SK-N-SH (cell line): ENCODE measurements around the gene CDCP1. TPM values are rescaled to one million over a fixed set of nuclear protein-coding genes. Genes with fewer than 3 reads are reported as not detected.

Experiments
- EP300 ChIP-seq, 2 experiments: IDR thresholded peaks; 2 replicates each; pipeline versions ENCODE4 v1.4.0 to v1.6.1; 2012; ENCODE audit warnings: borderline replicate concordance in 1 of 2, low read depth in 1 of 2, low read length in 1 of 2
- FOSL2 ChIP-seq: IDR thresholded peaks from 2 replicates; pipeline ENCODE4 v1.4.0; 2012; ENCODE audit warnings: low read depth, mild to moderate bottlenecking, moderate library complexity, borderline replicate concordance
- FOXM1 ChIP-seq: IDR thresholded peaks from 2 replicates; pipeline ENCODE4 v1.4.0; 2012; ENCODE audit warnings: low read depth, mild to moderate bottlenecking
- IRF3 ChIP-seq: fragments of 150-350 bp; IDR thresholded peaks from 2 replicates; pipeline ENCODE4 v1.6.1; 2016; ENCODE audit warnings: mild to moderate bottlenecking, low read depth, low read length
- MEF2A ChIP-seq: IDR thresholded peaks from 2 replicates; pipeline ENCODE4 v1.4.0; 2012; ENCODE audit warnings: low read depth, borderline replicate concordance
- NFIC ChIP-seq: IDR thresholded peaks from 2 replicates; pipeline ENCODE4 v1.4.0; 2012; ENCODE audit warnings: borderline replicate concordance
- NRF1 ChIP-seq: IDR thresholded peaks from 2 replicates; pipeline ENCODE4 v1.6.1; 2012; ENCODE audit warnings: low read depth, mild to moderate bottlenecking, low read length
- PBX3 ChIP-seq: IDR thresholded peaks from 2 replicates; pipeline ENCODE4; 2012
- POLR2AphosphoS5 ChIP-seq: IDR thresholded peaks from 2 replicates; pipeline ENCODE4 v1.6.1; 2012; ENCODE audit warnings: low read depth, low read length
- RAD21 ChIP-seq: IDR thresholded peaks from 2 replicates; pipeline ENCODE4 v1.6.1; 2012; ENCODE audit warnings: mild to moderate bottlenecking, low read length
- RCOR1 ChIP-seq: fragments of 150-350 bp; IDR thresholded peaks from 2 replicates; pipeline ENCODE4 v1.6.1; 2017; ENCODE audit warnings: antibody characterized with exemption, low read length
- REST ChIP-seq: IDR thresholded peaks from 2 replicates; pipeline ENCODE4 v1.6.1; 2012; ENCODE audit warnings: mild to moderate bottlenecking, low read depth, low read length, moderate library complexity
- RXRA ChIP-seq: IDR thresholded peaks from 2 replicates; pipeline ENCODE4 v1.4.0; 2012; ENCODE audit warnings: low read depth, mild to moderate bottlenecking, borderline replicate concordance
- SMC3 ChIP-seq: IDR thresholded peaks from 2 replicates; pipeline ENCODE4 v1.6.1; 2012; ENCODE audit warnings: low read depth, low read length, improper control_type of control experiment
- TAF1 ChIP-seq: IDR thresholded peaks from 2 replicates; pipeline ENCODE4 v1.6.1; 2012; ENCODE audit warnings: low read depth, mild to moderate bottlenecking, low read length, moderate library complexity, borderline replicate concordance
- TEAD4 ChIP-seq: IDR thresholded peaks from 2 replicates; pipeline ENCODE4 v1.4.0; 2012; ENCODE audit warnings: mild to moderate bottlenecking, borderline replicate concordance; ENCODE audit not compliant: insufficient read depth
- polyA plus RNA-seq, 3 experiments: library from polyadenylated mRNA; depleted of rRNA; stranded (reverse); fragments of >200 nt; gene quantifications; 2 replicates each; pipeline ENCODE4 v1.2.3, GENCODE V29; 2012

Gene CDCP1
- polyA plus RNA-seq, 1 of the 3 experiments (the other 2 are of a cell fraction) = 3.6 TPM

- TF ChIP-seq FOSL2 (peak; percentile 86), RAD21 (no peak), IRF3 (no peak), NRF1 (no peak), TAF1 (no peak), POLR2AphosphoS5 (peak; percentile 44; the same call in 1 of the 2 replicates), PBX3 (peak; percentile 39; the same call in 1 of the 2 replicates), RCOR1 (no peak), MEF2A (peak; percentile 97), REST (peak; percentile 54; the same call in 1 of the 2 replicates), EP300 (IDR thresholded peaks at IDR 0.05; ENCODE audit: borderline replicate concordance in 1 of 2, low read depth in 1 of 2, low read length in 1 of 2) (peak in 1 of 2 experiments; percentile 91; a peak in 3 of 4 replicates), FOXM1 (peak; percentile 31; the same call in 1 of the 2 replicates), RXRA (peak; percentile 96), NFIC (peak; percentile 89), SMC3 (no peak), TEAD4 (peak; percentile 84)
- TF ChIP-seq, all 33 proteins: peak for 13
Observed at GRCh38 chr3:45124352-45124751, 21.8 kb downstream of the CDCP1 start (continued).
